Activated CD8-positive, alpha-beta T cell treated with anti-CD3 and anti-CD28 coated beads for 36 hours (primary cell): ENCODE data around the gene KLK15. TPM values are rescaled to one million over a fixed set of nuclear protein-coding genes. Genes with fewer than 3 reads are reported as not detected.

Experiments used
- ATAC-seq: fragments of 200-7000 bp; cut with Tn5 transposase; one replicate; pipeline ENCODE4 v1.10.0; 2021; ENCODE audit warnings: mild to moderate bottlenecking, moderate library complexity
- CTCF ChIA-PET: fragments of 350-600 bp; sonication (Branson Sonifier 250); formaldehyde crosslinking; loops from one replicate; lab custom pipeline; 2021; ENCODE audit warnings: antibody characterized with exemption; lab: Charles Lee
- POLR2A ChIA-PET: fragments of 350-600 bp; sonication (Branson Sonifier 250); formaldehyde crosslinking; loops from one replicate; lab custom pipeline; 2021; ENCODE audit warnings: antibody characterized with exemption; lab: Charles Lee
- DNase-seq: peaks from one replicate; pipeline ENCODE4 v3.0.0-alpha.2; 2020
- H3K27ac Mint-ChIP-seq: one replicate; pipeline ENCODE4 v1.8.0; 2021; ENCODE audit warnings: mild to moderate bottlenecking, mixed read lengths
- H3K27me3 Mint-ChIP-seq: one replicate; pipeline ENCODE4 v1.8.0; 2021; ENCODE audit warnings: mixed read lengths
- H3K36me3 Mint-ChIP-seq: one replicate; pipeline ENCODE4 v1.8.0; 2021; ENCODE audit warnings: low read depth, mixed read lengths
- H3K4me1 Mint-ChIP-seq: one replicate; pipeline ENCODE4 v1.8.0; 2021; ENCODE audit warnings: low read depth, mixed read lengths
- H3K4me3 Mint-ChIP-seq: one replicate; pipeline ENCODE4 v1.8.0; 2021; ENCODE audit warnings: mild to moderate bottlenecking, moderate library complexity, mixed read lengths
- H3K9me3 Mint-ChIP-seq: one replicate; pipeline ENCODE4 v1.8.0; 2021; ENCODE audit warnings: mixed read lengths
- CTCF ChIP-seq: fragments of 200-600 bp; IDR thresholded peaks from one replicate; pipeline ENCODE4 v1.8.0; 2022; ENCODE audit warnings: antibody characterized with exemption, mild to moderate bottlenecking
- intact Hi-C: fragments of 100-400 bp; cut with micrococcal nuclease; formaldehyde crosslinking; loops from one replicate; pipeline ENCODE4 v1.10.0; 2022
- total RNA-seq, 2 experiments: library from RNA; stranded (reverse); gene quantifications; one replicate each; pipeline ENCODE4 v1.2.3, GENCODE V29; 2021

Gene KLK15
- total RNA-seq, 2 experiments from 2014 or later: not detected

- H3K9me3 Mint-ChIP-seq: no peaks in the 10 kb centered on the region
- H3K27ac Mint-ChIP-seq: no peak overlapping the region
- intact Hi-C loops: no loop called here
- no peak for TF ChIP-seq CTCF
- DNase-seq: no peak
- ChIA-PET CTCF (interaction anchor here (0.8 to 1.1 kb wide), 2 partner anchors 10 to 237 kb away, joined by 3 read pairs; no protein-coding TSS in a partner anchor), POLR2A (interaction anchor here (1.1 to 9.4 kb wide), 4 partner anchors 9 to 127 kb away, joined by 3 to 99 read pairs (median 14); no protein-coding TSS in a partner anchor)
- H3K4me1 Mint-ChIP-seq: peaks cover 9% of the 10 kb centered on the region
- H3K36me3 Mint-ChIP-seq: peaks cover 25% of the 10 kb centered on the region
- no peak overlapping the region for H3K4me3 Mint-ChIP-seq
- no peaks in the 10 kb centered on the region for H3K27me3 Mint-ChIP-seq
- ATAC-seq: no peak
Observed at GRCh38 chr19:50793558-50794065, 39.8 kb downstream of the KLK15 start.

GRCh38 chr19:50792272-50793250 lies 40.8 kb downstream of the KLK15 start:
- POLR2A ChIA-PET: interaction anchor here (0.6 to 9.4 kb wide), 4 partner anchors 10 to 60 kb away, joined by 3 to 99 read pairs (median 4); no protein-coding TSS in a partner anchor
- Mint-ChIP-seq H3K27me3 (no peaks in the 10 kb centered on the region), H3K27ac (no peak overlapping the region), H3K4me1 (peaks cover 9% of the 10 kb centered on the region), H3K9me3 (no peaks in the 10 kb centered on the region), H3K4me3 (no peak overlapping the region), H3K36me3 (peaks cover 17% of the 10 kb centered on the region)
- DNase-seq (no peak), ATAC-seq (no peak)
- intact Hi-C loops: no loop called here
- TF ChIP-seq CTCF: no peak
- CTCF ChIA-PET: interaction anchor here (0.7 to 3.1 kb wide), 6 partner anchors 9 to 254 kb away, joined by 3 to 10 read pairs (median 3); no protein-coding TSS in a partner anchor

GRCh38 chr19:50791594-50792271 lies 41.6 kb downstream of the KLK15 start:
- intact Hi-C loops: no loop called here
- no peak for TF ChIP-seq CTCF

GRCh38 chr19:50790922-50791467 lies 42.4 kb downstream of the KLK15 start:
- intact Hi-C loops: no loop called here
- peaks cover 8% of the 10 kb centered on the region for H3K4me1 Mint-ChIP-seq
- CTCF ChIA-PET: interaction anchor here (3.1 kb wide), 1 partner anchor 131 kb away, joined by 10 read pairs; no protein-coding TSS in a partner anchor
- no peaks in the 10 kb centered on the region for H3K27me3 Mint-ChIP-seq
- no peaks in the 10 kb centered on the region for H3K9me3 Mint-ChIP-seq
- no peak for DNase-seq
- H3K36me3 Mint-ChIP-seq: peaks cover 10% of the 10 kb centered on the region
- ATAC-seq: no peak
- no peak overlapping the region for H3K4me3 Mint-ChIP-seq
- TF ChIP-seq CTCF: no peak
- POLR2A ChIA-PET: interaction anchor here (0.7 to 9.4 kb wide), 2 partner anchors 10 to 12 kb away, joined by 3 to 99 read pairs; no protein-coding TSS in a partner anchor
- no peak overlapping the region for H3K27ac Mint-ChIP-seq

More at GRCh38 chr19:50791594-50792271, 41.6 kb downstream of the KLK15 start:
- ChIA-PET CTCF (interaction anchor here (0.9 to 3.1 kb wide), 3 partner anchors 13 to 253 kb away, joined by 3 to 10 read pairs (median 3); no protein-coding TSS in a partner anchor), POLR2A (interaction anchor here (9.4 kb wide), 1 partner anchor 11 kb away, joined by 99 read pairs; no protein-coding TSS in a partner anchor)
- H3K36me3 Mint-ChIP-seq: peaks cover 10% of the 10 kb centered on the region
- DNase-seq (no peak), ATAC-seq (no peak)
- no peaks in the 10 kb centered on the region for H3K27me3 Mint-ChIP-seq
- H3K4me3 Mint-ChIP-seq: no peak overlapping the region
- H3K9me3 Mint-ChIP-seq: no peaks in the 10 kb centered on the region
- no peak overlapping the region for H3K27ac Mint-ChIP-seq
- peaks cover 8% of the 10 kb centered on the region for H3K4me1 Mint-ChIP-seq
